Thyroid gland (tissue), 4 donors: Measurements from ENCODE around the gene GPR183. TPM values are rescaled to one million over a fixed set of nuclear protein-coding genes. Genes with fewer than 3 reads are reported as not detected.

Experiments used
- DNase-seq, 2 donors: peaks; one replicate each; pipeline ENCODE4 v3.0.0-alpha.2; 2019
- H3K27ac ChIP-seq, 3 donors: fragments of 200-600 bp; sonication (generic); 1 replicate in 2 of 3; 2 replicates in 1 of 3; pipeline ENCODE4 v1.5.1; 2016 to 2019; ENCODE audit warnings: mild to moderate bottlenecking in 1 of 3, moderate library complexity in 1 of 3
- H3K27me3 ChIP-seq: fragments of 200-600 bp; sonication (generic); one replicate; pipeline ENCODE4 v1.5.1; 2019
- H3K36me3 ChIP-seq, 2 donors: fragments of 200-600 bp; sonication (generic); one replicate each; pipeline ENCODE4 v1.5.1; 2016 to 2019
- H3K4me1 ChIP-seq, 2 donors: fragments of 200-600 bp; sonication (generic); one replicate each; pipeline ENCODE4 v1.5.1; 2017 to 2019
- H3K4me3 ChIP-seq, 3 donors: fragments of 200-600 bp; sonication (generic); replicated peaks in 1 of 3; 1 replicate in 2 of 3; 2 replicates in 1 of 3; pipeline ENCODE4 v1.5.1; 2016; ENCODE audit warnings: mild to moderate bottlenecking in 1 of 3
- H3K9me3 ChIP-seq: fragments of 200-600 bp; sonication (generic); one replicate; pipeline ENCODE4 v1.5.1; 2017
- CTCF ChIP-seq, 6 experiments: fragments of 200-600 bp in 3 of 6; fragments of 450-650 bp in 3 of 6; sonication (generic) in 3 of 6; IDR thresholded peaks; one replicate each; pipeline ENCODE4 v1.5.1; 2016 to 2019; ENCODE audit warnings: antibody characterized with exemption in 6 of 6, mild to moderate bottlenecking in 2 of 6, inconsistent platforms in 1 of 6, moderate library complexity in 1 of 6
- POLR2A ChIP-seq, 2 donors: fragments of 450-650 bp; IDR thresholded peaks; one replicate each; pipeline ENCODE4 v1.6.1; 2017; ENCODE audit warnings: antibody characterized with exemption in 2 of 2, mild to moderate bottlenecking in 2 of 2, moderate library complexity in 1 of 2
- WGBS, 2 donors: methylation state at CpG; one replicate each; pipeline ENCODE4 v1.1.5; 2017; 5-methylcytosine and 5-hydroxymethylcytosine counted together
- intact Hi-C: fragments of 100-400 bp; cut with DNase I; formaldehyde crosslinking; loops from one replicate; pipeline ENCODE4 v1.15.1; 2023
- total RNA-seq, 4 donors: library from RNA; depleted of rRNA; stranded (reverse); fragments of >200 nt; gene quantifications; one replicate each; pipeline ENCODE4 v1.2.3, GENCODE V29; 2016

Gene GPR183
- total RNA-seq, 4 donors from 2014 or later = 2.5 to 9.7 (median 5.1) TPM

GRCh38 chr13:99350191-99350590 lies 43.0 kb upstream of the GPR183 start:
- Histone ChIP-seq H3K4me3 (no peak overlapping the region), H3K27ac (no peak overlapping the region), H3K27me3 (no peaks in the 10 kb centered on the region), H3K36me3 (no peaks in the 10 kb centered on the region), H3K9me3 (no peaks in the 10 kb centered on the region), H3K4me1 (no peaks in the 10 kb centered on the region)
- 95 to 98% methylated on average over 2 of the region's 2 CpGs for WGBS, 2 donors
- no peak for TF ChIP-seq POLR2A (IDR thresholded peaks at IDR 0.05)
- TF ChIP-seq CTCF (IDR thresholded peaks at IDR 0.05) = no peak
- intact Hi-C loops = no loop called here
- no peak for DNase-seq

GRCh38 chr13:99347911-99348451 lies 40.8 kb upstream of the GPR183 start:
- Histone ChIP-seq H3K4me3 (no peak overlapping the region), H3K27ac (no peak overlapping the region), H3K9me3 (no peaks in the 10 kb centered on the region), H3K4me1 (no peaks in the 10 kb centered on the region), H3K27me3 (no peaks in the 10 kb centered on the region), H3K36me3 (peaks cover 0 to 4% of the 10 kb centered on the region in 2 donors)
- DNase-seq = no peak
- intact Hi-C loops = no loop called here
- WGBS, 2 donors = 94 to 95% methylated on average over 8 of the region's 8 CpGs
- TF ChIP-seq CTCF (IDR thresholded peaks at IDR 0.05) (no peak), POLR2A (IDR thresholded peaks at IDR 0.05) (no peak)

DNA sequence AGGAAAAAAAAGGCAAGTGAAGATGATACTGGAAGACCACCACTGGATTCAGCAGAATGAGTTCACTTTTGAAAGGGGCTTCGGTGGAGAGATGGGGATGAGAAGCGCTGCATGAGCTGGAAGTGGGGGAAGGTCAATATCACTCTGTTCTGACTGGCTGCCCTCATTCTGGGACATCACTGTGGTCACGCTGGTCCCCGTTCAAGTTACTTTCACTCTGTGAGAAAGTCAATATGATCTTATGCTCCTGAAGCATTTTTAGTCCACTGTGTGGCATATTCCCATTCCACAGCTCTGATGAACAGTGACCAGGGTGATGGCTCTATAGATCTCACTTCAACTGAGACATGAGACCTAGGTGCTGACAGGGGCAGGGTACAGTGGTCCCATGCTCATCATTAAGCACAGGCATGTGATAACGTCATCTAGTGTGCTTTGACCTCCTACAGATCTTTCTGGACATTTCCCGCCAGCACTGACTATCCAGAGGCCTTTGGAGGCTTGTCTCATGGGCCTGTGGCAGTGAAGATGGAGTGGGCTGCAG lies 40.2 kb upstream of the GPR183 start:
- no peak for DNase-seq
- 87 to 96% methylated on average over 6 of the region's 6 CpGs for WGBS, 2 donors
- no peaks in the 10 kb centered on the region for H3K9me3 ChIP-seq
- TF ChIP-seq POLR2A (IDR thresholded peaks at IDR 0.05) = no peak
- intact Hi-C loops = no loop called here
- H3K27ac ChIP-seq = no peak overlapping the region
- H3K4me1 ChIP-seq = no peaks in the 10 kb centered on the region
- H3K27me3 ChIP-seq = no peaks in the 10 kb centered on the region
- H3K4me3 ChIP-seq = no peak overlapping the region
- H3K36me3 ChIP-seq = peaks cover 0 to 4% of the 10 kb centered on the region in 2 donors

- H3K36me3 ChIP-seq = peaks cover 0 to 4% of the 10 kb centered on the region in 2 donors
- H3K4me1 ChIP-seq = no peaks in the 10 kb centered on the region
- H3K27me3 ChIP-seq = no peaks in the 10 kb centered on the region
- no peak for TF ChIP-seq CTCF (IDR thresholded peaks at IDR 0.05)
- no peak for TF ChIP-seq POLR2A (IDR thresholded peaks at IDR 0.05)
- no peak overlapping the region for H3K27ac ChIP-seq
- intact Hi-C loops = no loop called here
- no peak for DNase-seq
- no peak overlapping the region for H3K4me3 ChIP-seq
- no peaks in the 10 kb centered on the region for H3K9me3 ChIP-seq
- 92 to 95% methylated on average over 11 of the region's 11 CpGs for WGBS, 2 donors
These were observed 39.3 kb upstream of the GPR183 start for GRCh38 chr13:99346335-99347042.

GRCh38 chr13:99345345-99345744 lies 38.1 kb upstream of the GPR183 start:
- 95 to 98% methylated on average over 5 of the region's 5 CpGs for WGBS, 2 donors

More at GRCh38 chr13:99345345-99345744, 38.1 kb upstream of the GPR183 start:
- Histone ChIP-seq H3K4me3 (no peak overlapping the region), H3K27ac (no peak overlapping the region), H3K27me3 (no peaks in the 10 kb centered on the region), H3K4me1 (no peaks in the 10 kb centered on the region), H3K36me3 (peaks cover 0 to 4% of the 10 kb centered on the region in 2 donors), H3K9me3 (no peaks in the 10 kb centered on the region)
- TF ChIP-seq POLR2A (IDR thresholded peaks at IDR 0.05) (no peak), CTCF (IDR thresholded peaks at IDR 0.05) (no peak)
- intact Hi-C loops = no loop called here
- DNase-seq = no peak
